SK-N-SH (cell line): ENCODE results near the gene SPOP. TPM values are rescaled to one million over a fixed set of nuclear protein-coding genes. Genes with fewer than 3 reads are reported as not detected.

ENCODE experiments used
- CTCF ChIA-PET: fragments of 300-600, 350-600 bp; formaldehyde crosslinking; extraction: SDS; loops from one replicate; lab custom pipeline; 2021; lab: Yijun Ruan, JAX
- POLR2A ChIA-PET: fragments of 350-600 bp; sonication (Branson Sonifier 250); formaldehyde crosslinking; extraction: SDS; loops from one replicate; lab custom pipeline; 2020; ENCODE audit warnings: antibody characterized with exemption, inconsistent platforms; lab: Yijun Ruan, JAX
- DNase-seq: peaks from one replicate; pipeline ENCODE4 v3.0.0; 2012
- H2AFZ ChIP-seq: fragments of 200-600 bp; sonication (generic); 2 replicates; pipeline ENCODE4 v1.8.1; 2016; ENCODE audit warnings: antibody characterized with exemption, mild to moderate bottlenecking, low read depth
- H3F3A ChIP-seq: fragments of 200-600 bp; sonication (generic); replicated peaks from 2 replicates; pipeline ENCODE3; 2016; ENCODE audit warnings: antibody characterized with exemption, mild to moderate bottlenecking; ENCODE audit not compliant: insufficient read depth
- H3K27ac ChIP-seq, 2 experiments: fragments of 200-500 bp in 1 of 2; fragments of 200-600 bp in 1 of 2; sonication (Bioruptor generic) in 1 of 2; sonication (generic), shearing (Covaris generic) in 1 of 2; 2 replicates each; pipeline versions ENCODE4 v1.5.1 to v1.6.1; 2014 to 2016; ENCODE audit warnings: low read depth in 2 of 2, inconsistent platforms in 1 of 2, low read length in 1 of 2, mild to moderate bottlenecking in 1 of 2, mixed read lengths in 1 of 2
- H3K27me3 ChIP-seq: fragments of 200-600 bp; sonication (generic), shearing (Covaris generic); 2 replicates; pipeline ENCODE4 v1.6.1; 2016; ENCODE audit warnings: mixed run types; ENCODE audit not compliant: insufficient read depth
- H3K36me3 ChIP-seq, 2 experiments: fragments of 200-500 bp in 1 of 2; fragments of 200-600 bp in 1 of 2; sonication (Bioruptor generic) in 1 of 2; sonication (generic) in 1 of 2; replicated peaks in 1 of 2; 2 replicates each; pipeline versions ENCODE3 to v1.5.1; 2014 to 2016; ENCODE audit warnings: low read length in 1 of 2, mild to moderate bottlenecking in 1 of 2; ENCODE audit not compliant: insufficient read depth in 2 of 2, control insufficient read depth in 1 of 2
- H3K4me1 ChIP-seq, 2 experiments: fragments of 200-500 bp in 1 of 2; fragments of 200-600 bp in 1 of 2; sonication (Bioruptor generic) in 1 of 2; sonication (generic), shearing (Covaris generic) in 1 of 2; 2 replicates each; pipeline versions ENCODE4 v1.5.1 to v1.6.1; 2014 to 2016; ENCODE audit warnings: low read depth in 1 of 2, low read length in 1 of 2, mixed run types in 1 of 2; ENCODE audit not compliant: insufficient read depth in 2 of 2, control insufficient read depth in 1 of 2
- H3K4me2 ChIP-seq: fragments of 200-600 bp; sonication (generic), shearing (Covaris generic); 2 replicates; pipeline ENCODE4 v1.6.1; 2017; ENCODE audit warnings: mixed run types
- H3K4me3 ChIP-seq, 2 experiments: fragments of 200-500 bp in 1 of 2; fragments of 200-600 bp in 1 of 2; sonication (Bioruptor generic) in 1 of 2; sonication (generic), shearing (Covaris generic) in 1 of 2; 2 replicates each; pipeline versions ENCODE4 v1.5.1 to v1.8.1; 2014 to 2016; ENCODE audit warnings: low read depth in 2 of 2, inconsistent platforms in 1 of 2, low read length in 1 of 2, mild to moderate bottlenecking in 1 of 2, mixed read lengths in 1 of 2, moderate library complexity in 1 of 2
- H3K79me2 ChIP-seq: fragments of 200-600 bp; sonication (generic); 2 replicates; pipeline ENCODE4 v1.8.1; 2017; ENCODE audit warnings: mild to moderate bottlenecking; ENCODE audit not compliant: insufficient read depth
- H3K9ac ChIP-seq: fragments of 200-600 bp; sonication (generic); 2 replicates; pipeline ENCODE4 v1.6.1; 2017; ENCODE audit warnings: mixed run types
- H3K9me2 ChIP-seq: fragments of 200-600 bp; sonication (generic); 2 replicates; pipeline ENCODE4 v1.6.1; 2017; ENCODE audit warnings: mixed run types
- H3K9me3 ChIP-seq: fragments of 200-600 bp; sonication (generic); 2 replicates; pipeline ENCODE4 v1.6.1; 2017; ENCODE audit warnings: mixed run types, mild to moderate bottlenecking, moderate library complexity
- H4K20me1 ChIP-seq: fragments of 200-600 bp; sonication (generic); 2 replicates; pipeline ENCODE4 v1.6.1; 2017; ENCODE audit warnings: mild to moderate bottlenecking, mixed run types; ENCODE audit not compliant: insufficient read depth
- ELF1 ChIP-seq: IDR thresholded peaks from 2 replicates; pipeline ENCODE4 v1.4.0; 2012
- EP300 ChIP-seq, 2 experiments: IDR thresholded peaks; 2 replicates each; pipeline versions ENCODE4 v1.4.0 to v1.6.1; 2012; ENCODE audit warnings: borderline replicate concordance in 1 of 2, low read depth in 1 of 2, low read length in 1 of 2
- FOXM1 ChIP-seq: IDR thresholded peaks from 2 replicates; pipeline ENCODE4 v1.4.0; 2012; ENCODE audit warnings: low read depth, mild to moderate bottlenecking
- GATA2 ChIP-seq: sonication (generic); formaldehyde crosslinking; IDR thresholded peaks from 2 replicates; pipeline ENCODE4 v1.5.0; 2020; ENCODE audit warnings: mild to moderate bottlenecking, missing genetic modification reagents
- JUND ChIP-seq: IDR thresholded peaks from 2 replicates; pipeline ENCODE4 v1.4.0; 2012
- MAX ChIP-seq: IDR thresholded peaks from 2 replicates; pipeline ENCODE4 v1.4.0; 2012; ENCODE audit warnings: low read depth
- MEF2A ChIP-seq: IDR thresholded peaks from 2 replicates; pipeline ENCODE4 v1.4.0; 2012; ENCODE audit warnings: low read depth, borderline replicate concordance
- MXI1 ChIP-seq: IDR thresholded peaks from 2 replicates; pipeline ENCODE4 v1.6.1; 2012; ENCODE audit warnings: mild to moderate bottlenecking, low read depth, low read length, improper control_type of control experiment
- NFIC ChIP-seq: IDR thresholded peaks from 2 replicates; pipeline ENCODE4 v1.4.0; 2012; ENCODE audit warnings: borderline replicate concordance
- RXRA ChIP-seq: IDR thresholded peaks from 2 replicates; pipeline ENCODE4 v1.4.0; 2012; ENCODE audit warnings: low read depth, mild to moderate bottlenecking, borderline replicate concordance
- TCF12 ChIP-seq: IDR thresholded peaks from 2 replicates; pipeline ENCODE4 v1.4.0; 2012
- TEAD4 ChIP-seq: IDR thresholded peaks from 2 replicates; pipeline ENCODE4 v1.4.0; 2012; ENCODE audit warnings: mild to moderate bottlenecking, borderline replicate concordance; ENCODE audit not compliant: insufficient read depth
- USF1 ChIP-seq: IDR thresholded peaks from 2 replicates; pipeline ENCODE4 v1.4.0; 2012; ENCODE audit warnings: low read depth, borderline replicate concordance
- ZBTB33 ChIP-seq: IDR thresholded peaks from 2 replicates; pipeline ENCODE4 v1.4.0; 2012; ENCODE audit warnings: low read depth, borderline replicate concordance
- WGBS: methylation state at CpG from one replicate; pipeline ENCODE4 v1.1.6; 2017; ENCODE audit warnings: low lambda C conversion rate; 5-methylcytosine and 5-hydroxymethylcytosine counted together
- polyA plus RNA-seq, 3 experiments: library from polyadenylated mRNA; depleted of rRNA; stranded (reverse); fragments of >200 nt; gene quantifications; 2 replicates each; pipeline ENCODE4 v1.2.3, GENCODE V29; 2012
- TF ChIP-seq, protein P1 (sequence below): IDR thresholded peaks from 2 replicates; pipeline ENCODE4 v1.6.1; 2012; ENCODE audit warnings: mild to moderate bottlenecking, low read depth, low read length, moderate library complexity
- TF ChIP-seq, protein P2 (sequence below): IDR thresholded peaks from 2 replicates; pipeline ENCODE4; 2012

SPOP gene
- polyA plus RNA-seq, 1 of the 3 experiments (the other 2 are of a cell fraction) = 54.0 TPM

- Histone ChIP-seq H3K4me1 (peaks cover 0 to 29% of the 10 kb centered on the region in 2 experiments; a peak in 3 of 4 replicates), H3K9ac (peak overlapping the region; percentile 31; the same call in 1 of the 2 replicates), H3K4me3 (no peak overlapping the region), H3K27ac (peak overlapping the region; percentile 40 to 87; a peak in 3 of 4 replicates), H3F3A (peaks cover 47% of the 10 kb centered on the region), H3K9me3 (no peaks in the 10 kb centered on the region), H4K20me1 (no peaks in the 10 kb centered on the region), H3K79me2 (peaks cover 83% of the 10 kb centered on the region), H3K27me3 (no peaks in the 10 kb centered on the region), H3K36me3 (peaks cover 0 to 15% of the 10 kb centered on the region in 2 experiments), H2AFZ (no peak overlapping the region)
- 44% methylated on average over 1 of the region's 1 CpG for WGBS
- CTCF ChIA-PET = interaction anchor here (0.8 to 2.5 kb wide), 6 partner anchors 16 to 211 kb away, joined by 3 to 9 read pairs (median 5); partner anchors contain the start of gene NXPH3
- DNase-seq = no peak
- no peak for TF ChIP-seq JUND
- TF ChIP-seq GATA2 (CRISPR knock-in tag) = no peak
- no peak for TF ChIP-seq ELF1
- TF ChIP-seq USF1 = no peak
- no peak for TF ChIP-seq ZBTB33
- TF ChIP-seq, protein P1, sequence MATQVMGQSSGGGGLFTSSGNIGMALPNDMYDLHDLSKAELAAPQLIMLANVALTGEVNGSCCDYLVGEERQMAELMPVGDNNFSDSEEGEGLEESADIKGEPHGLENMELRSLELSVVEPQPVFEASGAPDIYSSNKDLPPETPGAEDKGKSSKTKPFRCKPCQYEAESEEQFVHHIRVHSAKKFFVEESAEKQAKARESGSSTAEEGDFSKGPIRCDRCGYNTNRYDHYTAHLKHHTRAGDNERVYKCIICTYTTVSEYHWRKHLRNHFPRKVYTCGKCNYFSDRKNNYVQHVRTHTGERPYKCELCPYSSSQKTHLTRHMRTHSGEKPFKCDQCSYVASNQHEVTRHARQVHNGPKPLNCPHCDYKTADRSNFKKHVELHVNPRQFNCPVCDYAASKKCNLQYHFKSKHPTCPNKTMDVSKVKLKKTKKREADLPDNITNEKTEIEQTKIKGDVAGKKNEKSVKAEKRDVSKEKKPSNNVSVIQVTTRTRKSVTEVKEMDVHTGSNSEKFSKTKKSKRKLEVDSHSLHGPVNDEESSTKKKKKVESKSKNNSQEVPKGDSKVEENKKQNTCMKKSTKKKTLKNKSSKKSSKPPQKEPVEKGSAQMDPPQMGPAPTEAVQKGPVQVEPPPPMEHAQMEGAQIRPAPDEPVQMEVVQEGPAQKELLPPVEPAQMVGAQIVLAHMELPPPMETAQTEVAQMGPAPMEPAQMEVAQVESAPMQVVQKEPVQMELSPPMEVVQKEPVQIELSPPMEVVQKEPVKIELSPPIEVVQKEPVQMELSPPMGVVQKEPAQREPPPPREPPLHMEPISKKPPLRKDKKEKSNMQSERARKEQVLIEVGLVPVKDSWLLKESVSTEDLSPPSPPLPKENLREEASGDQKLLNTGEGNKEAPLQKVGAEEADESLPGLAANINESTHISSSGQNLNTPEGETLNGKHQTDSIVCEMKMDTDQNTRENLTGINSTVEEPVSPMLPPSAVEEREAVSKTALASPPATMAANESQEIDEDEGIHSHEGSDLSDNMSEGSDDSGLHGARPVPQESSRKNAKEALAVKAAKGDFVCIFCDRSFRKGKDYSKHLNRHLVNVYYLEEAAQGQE = no peak
- no peak for TF ChIP-seq NFIC
- no peak for TF ChIP-seq RXRA
- TF ChIP-seq FOXM1 = no peak
- TF ChIP-seq MAX = no peak
- TF ChIP-seq MEF2A = no peak
- no peak for TF ChIP-seq TEAD4
- TF ChIP-seq MXI1 = no peak
- no peak for TF ChIP-seq TCF12
- no peak for TF ChIP-seq EP300 (IDR thresholded peaks at IDR 0.05; ENCODE audit: borderline replicate concordance in 1 of 2, low read depth in 1 of 2, low read length in 1 of 2)
- TF ChIP-seq, protein P2, sequence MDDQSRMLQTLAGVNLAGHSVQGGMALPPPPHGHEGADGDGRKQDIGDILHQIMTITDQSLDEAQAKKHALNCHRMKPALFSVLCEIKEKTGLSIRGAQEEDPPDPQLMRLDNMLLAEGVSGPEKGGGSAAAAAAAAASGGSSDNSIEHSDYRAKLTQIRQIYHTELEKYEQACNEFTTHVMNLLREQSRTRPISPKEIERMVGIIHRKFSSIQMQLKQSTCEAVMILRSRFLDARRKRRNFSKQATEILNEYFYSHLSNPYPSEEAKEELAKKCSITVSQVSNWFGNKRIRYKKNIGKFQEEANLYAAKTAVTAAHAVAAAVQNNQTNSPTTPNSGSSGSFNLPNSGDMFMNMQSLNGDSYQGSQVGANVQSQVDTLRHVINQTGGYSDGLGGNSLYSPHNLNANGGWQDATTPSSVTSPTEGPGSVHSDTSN = no peak
- TF ChIP-seq, all 33 proteins: peak for 0
- POLR2A ChIA-PET = no interaction called here
- peak overlapping the region; percentile 45; the same call in 1 of the 2 replicates for H3K4me2 ChIP-seq
- H3K9me2 ChIP-seq = no peaks in the 10 kb centered on the region
Observed at GRCh38 chr17:49645654-49646053, 32.2 kb downstream of the SPOP start.
